Measurements from ENCODE around the gene CLCN6. TPM values are rescaled to one million over a fixed set of nuclear protein-coding genes. Genes with fewer than 3 reads are reported as not detected.

CLCN6 gene
- polyA plus RNA-seq, 3 donors = 3.8 to 37.1 (median 4.2) TPM

GRCh38 chr1:11759791-11760190, 46.2 kb upstream of the CLCN6 start:
- peaks cover 0 to 2% (median 0%) of the 10 kb centered on the region in 7 donors for H3K9me3 Mint-ChIP-seq
- no peak overlapping the region for H2AFZ ChIP-seq (ENCODE audit: insufficient read depth, low read depth, low read length, poor library complexity, severe bottlenecking)
- peaks cover 19 to 45% (median 20%) of the 10 kb centered on the region in 3 donors for H3K27me3 Mint-ChIP-seq (ENCODE audit: low read depth in 3 of 3)
- H3K4me1 Mint-ChIP-seq = peaks cover 7% of the 10 kb centered on the region
- no peak for TF ChIP-seq CTCF (IDR thresholded peaks at IDR 0.05)
- H3K9ac ChIP-seq (ENCODE audit: insufficient read depth, low read length, poor library complexity, severe bottlenecking) = no peak overlapping the region
- intact Hi-C loops (cut with micrococcal nuclease) = no loop called here
- no peaks in the 10 kb centered on the region for H3K79me2 ChIP-seq (ENCODE audit: insufficient read depth, low read length)
- no peaks in the 10 kb centered on the region for H4K20me1 ChIP-seq (ENCODE audit: insufficient read depth, low read length)
- no peak overlapping the region for H3K4me3 ChIP-seq (replicated peaks in 1 of 3; ENCODE audit: low read depth in 2 of 3, low read length in 3 of 3)
- no peak overlapping the region for H3K27ac Mint-ChIP-seq
- 100% methylated on average over 1 of the region's 4 CpGs for WGBS (ENCODE audit: insufficient coverage)
- H3K27ac ChIP-seq (ENCODE audit: low read depth in 1 of 2, low read length in 2 of 2) = no peak overlapping the region
- H3K9me3 ChIP-seq (replicated peaks in 1 of 2; ENCODE audit: control insufficient read depth in 1 of 2, insufficient read depth in 1 of 2, low read length in 2 of 2) = no peaks in the 10 kb centered on the region
- H3K4me2 ChIP-seq (replicated peaks; ENCODE audit: extremely low read depth, low read length, poor library complexity, severe bottlenecking) = no peak overlapping the region
- peaks cover 0 to 1% of the 10 kb centered on the region in 2 donors for H3K36me3 Mint-ChIP-seq
- H3K4me1 ChIP-seq (ENCODE audit: control insufficient read depth in 1 of 2, insufficient read depth in 2 of 2, low read length in 2 of 2) = peaks cover 5 to 7% of the 10 kb centered on the region in 2 donors
- H3K27me3 ChIP-seq (ENCODE audit: control insufficient read depth in 2 of 2, insufficient read depth in 2 of 2, low read length in 2 of 2) = peaks cover 0 to 20% of the 10 kb centered on the region in 2 donors
- DNase-seq = no peak
- H3K36me3 ChIP-seq (replicated peaks in 1 of 2; ENCODE audit: control insufficient read depth in 1 of 2, insufficient read depth in 2 of 2, low read length in 2 of 2) = no peaks in the 10 kb centered on the region
- peak overlapping the region in 1 of 2 donors; percentile 16 for H3K4me3 Mint-ChIP-seq

GRCh38 chr1:11761285-11761684, 44.7 kb upstream of the CLCN6 start:
- TF ChIP-seq CTCF (IDR thresholded peaks at IDR 0.05) = no peak
- Histone ChIP-seq H3K4me2 (replicated peaks; ENCODE audit: extremely low read depth, low read length, poor library complexity, severe bottlenecking) (no peak overlapping the region), H3K27me3 (ENCODE audit: control insufficient read depth in 2 of 2, insufficient read depth in 2 of 2, low read length in 2 of 2) (peaks cover 0 to 20% of the 10 kb centered on the region in 2 donors), H3K9me3 (replicated peaks in 1 of 2; ENCODE audit: control insufficient read depth in 1 of 2, insufficient read depth in 1 of 2, low read length in 2 of 2) (no peaks in the 10 kb centered on the region), H3K9ac (ENCODE audit: insufficient read depth, low read length, poor library complexity, severe bottlenecking) (no peak overlapping the region), H3K36me3 (replicated peaks in 1 of 2; ENCODE audit: control insufficient read depth in 1 of 2, insufficient read depth in 2 of 2, low read length in 2 of 2) (no peaks in the 10 kb centered on the region), H2AFZ (ENCODE audit: insufficient read depth, low read depth, low read length, poor library complexity, severe bottlenecking) (no peak overlapping the region), H3K27ac (ENCODE audit: low read depth in 1 of 2, low read length in 2 of 2) (no peak overlapping the region), H4K20me1 (ENCODE audit: insufficient read depth, low read length) (no peaks in the 10 kb centered on the region), H3K4me1 (ENCODE audit: control insufficient read depth in 1 of 2, insufficient read depth in 2 of 2, low read length in 2 of 2) (peaks cover 5 to 7% of the 10 kb centered on the region in 2 donors), H3K4me3 (replicated peaks in 1 of 3; ENCODE audit: low read depth in 2 of 3, low read length in 3 of 3) (no peak overlapping the region), H3K79me2 (ENCODE audit: insufficient read depth, low read length) (no peaks in the 10 kb centered on the region)
- Mint-ChIP-seq H3K4me1 (peaks cover 7% of the 10 kb centered on the region), H3K27me3 (ENCODE audit: low read depth in 3 of 3) (peaks cover 14 to 38% (median 17%) of the 10 kb centered on the region in 3 donors), H3K4me3 (peak overlapping the region in 1 of 2 donors; percentile 32), H3K36me3 (peaks cover 0 to 1% of the 10 kb centered on the region in 2 donors), H3K9me3 (peaks cover 0 to 2% (median 0%) of the 10 kb centered on the region in 7 donors), H3K27ac (no peak overlapping the region)
- DNase-seq = no peak
- intact Hi-C loops (cut with micrococcal nuclease) = no loop called here
- 85% methylated on average over 6 of the region's 6 CpGs for WGBS (ENCODE audit: insufficient coverage)

All from CD14-positive monocyte (primary cell).